CD4-positive, alpha-beta T cell (primary cell): Measurements from ENCODE around the gene GPR45. TPM values are rescaled to one million over a fixed set of nuclear protein-coding genes. Genes with fewer than 3 reads are reported as not detected.
"Not testable (repeated sequence)": the region's sequence is repeated elsewhere in the genome, so short reads cannot be mapped to it uniquely, and the experiment has no call there.

ENCODE experiments used
- ATAC-seq: fragments of 200-7000 bp; cut with Tn5 transposase; one replicate; pipeline ENCODE4 v1.10.0; 2022; ENCODE audit warnings: mild to moderate bottlenecking; ENCODE audit not compliant: poor library complexity
- CTCF ChIA-PET: fragments of 350-600 bp; sonication (Branson Sonifier 250); formaldehyde crosslinking; loops from one replicate; lab custom pipeline; 2021; ENCODE audit warnings: antibody characterized with exemption, inconsistent platforms; lab: Charles Lee
- POLR2A ChIA-PET: fragments of 350-600 bp; sonication (Branson Sonifier 250); formaldehyde crosslinking; loops from one replicate; lab custom pipeline; 2021; ENCODE audit warnings: antibody characterized with exemption, inconsistent platforms; lab: Charles Lee
- DNase-seq, 14 experiments: peaks; one replicate each; pipeline ENCODE4 v3.0.0-alpha.2; 2013 to 2020; ENCODE audit warnings: mixed read lengths in 2 of 14
- H3K27ac ChIP-seq, 2 donors: one replicate each; pipeline versions ENCODE4 v1.5.1 to v1.7.0; 2013; ENCODE audit warnings: low read length in 2 of 2, low read depth in 1 of 2, mild to moderate bottlenecking in 1 of 2
- H3K27me3 ChIP-seq, 2 experiments: 1 replicate in 1 of 2; 2 replicates in 1 of 2; pipeline versions ENCODE4 v1.6.1 to v1.7.0; 2013; ENCODE audit warnings: low read length in 2 of 2, control low read depth in 1 of 2, mild to moderate bottlenecking in 1 of 2, moderate library complexity in 1 of 2; ENCODE audit not compliant: insufficient read depth in 2 of 2, control insufficient read depth in 1 of 2
- H3K36me3 ChIP-seq: one replicate; pipeline ENCODE4 v1.6.1; 2013; ENCODE audit warnings: low read length, control low read depth; ENCODE audit not compliant: insufficient read depth
- H3K4me1 ChIP-seq: one replicate; pipeline ENCODE4 v1.6.1; 2013; ENCODE audit warnings: low read length, control low read depth; ENCODE audit not compliant: insufficient read depth
- H3K4me3 ChIP-seq: one replicate; pipeline ENCODE4 v1.5.1; 2013; ENCODE audit warnings: mild to moderate bottlenecking, low read length, moderate library complexity
- H3K9me3 ChIP-seq, 2 experiments: 1 replicate in 1 of 2; 2 replicates in 1 of 2; pipeline versions ENCODE4 v1.6.1 to v1.7.0; 2013; ENCODE audit warnings: low read length in 2 of 2, mild to moderate bottlenecking in 2 of 2, control low read depth in 1 of 2, moderate library complexity in 1 of 2; ENCODE audit not compliant: control insufficient read depth in 1 of 2, insufficient read depth in 1 of 2
- H3K27ac Mint-ChIP-seq: one replicate; pipeline ENCODE4 v1.8.0; 2020; ENCODE audit warnings: mixed read lengths
- H3K27me3 Mint-ChIP-seq: one replicate; pipeline ENCODE4 v1.8.0; 2021; ENCODE audit warnings: mixed read lengths
- H3K36me3 Mint-ChIP-seq: one replicate; pipeline ENCODE4 v1.8.0; 2021; ENCODE audit warnings: low read depth, mixed read lengths
- H3K4me1 Mint-ChIP-seq: one replicate; pipeline ENCODE4 v1.8.0; 2021; ENCODE audit warnings: low read depth, mixed read lengths
- H3K4me3 Mint-ChIP-seq: one replicate; pipeline ENCODE4 v1.8.0; 2020; ENCODE audit warnings: mild to moderate bottlenecking, mixed read lengths
- H3K9me3 Mint-ChIP-seq: one replicate; pipeline ENCODE4 v1.8.0; 2020; ENCODE audit warnings: mixed read lengths
- CTCF ChIP-seq: fragments of 200-600 bp; IDR thresholded peaks from one replicate; pipeline ENCODE4 v1.8.0; 2022; ENCODE audit warnings: antibody characterized with exemption, mild to moderate bottlenecking
- intact Hi-C, 2 experiments: fragments of 100-400 bp; cut with DNase I in 1 of 2; cut with micrococcal nuclease in 1 of 2; formaldehyde crosslinking; loops; one replicate each; pipeline versions ENCODE4 v1.15.1 to v1.9.0; 2023 to 2025; cut with DNase I, micrococcal nuclease
- total RNA-seq, 174 experiments: library from RNA in 2 of 174; stranded (reverse) in 2 of 174; gene quantifications; one replicate each; pipeline ENCODE4 v1.2.3 and lab custom pipeline; 2021 to 2026

Gene GPR45
- total RNA-seq, 2 experiments from 2014 or later, result not detected

- ChIA-PET POLR2A (no interaction called here), CTCF (no interaction called here)
- Mint-ChIP-seq H3K36me3 (no peaks in the 10 kb centered on the region), H3K4me3 (no peak overlapping the region), H3K27ac (no peak overlapping the region), H3K9me3 (no peaks in the 10 kb centered on the region), H3K27me3 (no peaks in the 10 kb centered on the region), H3K4me1 (no peaks in the 10 kb centered on the region)
- no peak for TF ChIP-seq CTCF
- H3K4me3 ChIP-seq, result no peak overlapping the region
- DNase-seq (no peak), ATAC-seq (no peak)
- no peaks in the 10 kb centered on the region for H3K9me3 ChIP-seq
- H3K27me3 ChIP-seq, result no peaks in the 10 kb centered on the region
- no peak overlapping the region for H3K27ac ChIP-seq
- intact Hi-C loops, result no loop called here
- no peaks in the 10 kb centered on the region for H3K36me3 ChIP-seq
- H3K4me1 ChIP-seq, result no peaks in the 10 kb centered on the region
These were observed 7.0 kb downstream of the GPR45 start for GRCh38 chr2:105248316-105249070.

- Histone ChIP-seq H3K9me3 (no peaks in the 10 kb centered on the region), H3K36me3 (no peaks in the 10 kb centered on the region), H3K27me3 (no peaks in the 10 kb centered on the region), H3K4me3 (no peak overlapping the region), H3K4me1 (no peaks in the 10 kb centered on the region), H3K27ac (no peak overlapping the region)
- no peaks in the 10 kb centered on the region for H3K27me3 Mint-ChIP-seq
- CTCF ChIA-PET, result no interaction called here
- H3K4me3 Mint-ChIP-seq, result no peak overlapping the region
- no peaks in the 10 kb centered on the region for H3K4me1 Mint-ChIP-seq
- TF ChIP-seq CTCF, result no peak
- no peaks in the 10 kb centered on the region for H3K36me3 Mint-ChIP-seq
- POLR2A ChIA-PET, result no interaction called here
- no peak overlapping the region for H3K27ac Mint-ChIP-seq
- DNase-seq, result no peak
- H3K9me3 Mint-ChIP-seq, result no peaks in the 10 kb centered on the region
- ATAC-seq, result no peak
- intact Hi-C loops, result no loop called here
These were observed 7.6 kb downstream of the GPR45 start for GRCh38 chr2:105249181-105249580.

- Mint-ChIP-seq H3K4me3 (no peak overlapping the region), H3K27ac (no peak overlapping the region), H3K9me3 (no peaks in the 10 kb centered on the region), H3K36me3 (no peaks in the 10 kb centered on the region), H3K4me1 (no peaks in the 10 kb centered on the region), H3K27me3 (no peaks in the 10 kb centered on the region)
- no peak overlapping the region for H3K27ac ChIP-seq
- no peak for ATAC-seq
- H3K27me3 ChIP-seq, result no peaks in the 10 kb centered on the region
- ChIA-PET CTCF (no interaction called here), POLR2A (no interaction called here)
- H3K9me3 ChIP-seq, result no peaks in the 10 kb centered on the region
- H3K36me3 ChIP-seq, result no peaks in the 10 kb centered on the region
- H3K4me1 ChIP-seq, result no peaks in the 10 kb centered on the region
- no peak for DNase-seq
- TF ChIP-seq CTCF, result no peak
- no peak overlapping the region for H3K4me3 ChIP-seq
- intact Hi-C loops, result no loop called here
These were observed 8.3 kb downstream of the GPR45 start for GRCh38 chr2:105249891-105250290.

- H3K9me3 Mint-ChIP-seq, H3K36me3 ChIP-seq, CTCF ChIA-PET, H3K36me3 Mint-ChIP-seq, POLR2A ChIA-PET, DNase-seq, intact Hi-C loops, H3K27ac ChIP-seq, H3K27me3 ChIP-seq, H3K9me3 ChIP-seq, H3K27me3 Mint-ChIP-seq, H3K4me1 Mint-ChIP-seq, ATAC-seq, H3K4me3 Mint-ChIP-seq, H3K4me1 ChIP-seq, H3K4me3 ChIP-seq, H3K27ac Mint-ChIP-seq: not testable (repeated sequence)
These were observed 9.6 kb downstream of the GPR45 start for GRCh38 chr2:105251016-105251648.
